H9 (cell line): ENCODE measurements around the gene STARD7. TPM values are rescaled to one million over a fixed set of nuclear protein-coding genes. Genes with fewer than 3 reads are reported as not detected.

Source experiments
- DNase-seq: peaks from one replicate; pipeline ENCODE4 v3.0.0-alpha.2; 2017
- H2AFZ ChIP-seq: one replicate; pipeline ENCODE4 v1.6.1; 2013; ENCODE audit warnings: mild to moderate bottlenecking, low read length, control low read depth, moderate library complexity
- H2AK5ac ChIP-seq: 2 replicates; pipeline ENCODE4 v1.6.1; 2013; ENCODE audit warnings: low read length, control low read depth, mixed read lengths; ENCODE audit not compliant: insufficient read length
- H2BK120ac ChIP-seq: one replicate; pipeline ENCODE4 v1.6.1; 2013; ENCODE audit warnings: low read depth, mild to moderate bottlenecking, low read length, control low read depth, inconsistent platforms; ENCODE audit not compliant: poor library complexity, severe bottlenecking
- H2BK12ac ChIP-seq: 2 replicates; pipeline ENCODE4 v1.6.1; 2013; ENCODE audit warnings: low read length, control low read depth, mixed read lengths, low read depth; ENCODE audit not compliant: insufficient read length
- H2BK15ac ChIP-seq: 2 replicates; pipeline ENCODE4 v1.6.1; 2013; ENCODE audit warnings: low read depth, low read length, control low read depth
- H2BK20ac ChIP-seq: one replicate; pipeline ENCODE4 v1.6.1; 2013; ENCODE audit warnings: low read depth, mild to moderate bottlenecking, low read length, control low read depth, inconsistent platforms; ENCODE audit not compliant: poor library complexity, severe bottlenecking
- H2BK5ac ChIP-seq: 2 replicates; pipeline ENCODE4 v1.6.1; 2013; ENCODE audit warnings: low read length, control low read depth, mixed read lengths; ENCODE audit not compliant: insufficient read length
- H3K14ac ChIP-seq: 2 replicates; pipeline ENCODE4 v1.6.1; 2013; ENCODE audit warnings: low read length, control low read depth; ENCODE audit not compliant: insufficient read depth
- H3K18ac ChIP-seq: 2 replicates; pipeline ENCODE4 v1.6.1; 2013; ENCODE audit warnings: low read depth, mild to moderate bottlenecking, mixed read lengths, low read length, control low read depth; ENCODE audit not compliant: insufficient read length
- H3K23ac ChIP-seq: 2 replicates; pipeline ENCODE4 v1.6.1; 2013; ENCODE audit warnings: low read length, control low read depth, mixed read lengths, low read depth; ENCODE audit not compliant: insufficient read length
- H3K23me2 ChIP-seq: 2 replicates; pipeline ENCODE4 v1.6.1; 2013; ENCODE audit warnings: low read depth, mild to moderate bottlenecking, mixed read lengths, low read length, control low read depth; ENCODE audit not compliant: insufficient read length, poor library complexity, severe bottlenecking
- H3K27ac ChIP-seq: 2 replicates; pipeline ENCODE4 v1.5.1; 2013; ENCODE audit warnings: low read length, control low read depth, mixed read lengths, low read depth; ENCODE audit not compliant: insufficient read length
- H3K27me3 ChIP-seq: 2 replicates; pipeline ENCODE4 v1.6.1; 2013; ENCODE audit warnings: low read length, control low read depth, inconsistent platforms; ENCODE audit not compliant: insufficient read depth
- H3K4ac ChIP-seq: 2 replicates; pipeline ENCODE4 v1.6.1; 2013; ENCODE audit warnings: low read depth, mild to moderate bottlenecking, control low read depth, inconsistent platforms, low read length, moderate library complexity
- H3K4me1 ChIP-seq: 2 replicates; pipeline ENCODE4 v1.6.1; 2013; ENCODE audit warnings: low read length, control low read depth, inconsistent platforms; ENCODE audit not compliant: insufficient read depth
- H3K4me2 ChIP-seq: 2 replicates; pipeline ENCODE4 v1.6.1; 2013; ENCODE audit warnings: low read length, control low read depth, mixed read lengths; ENCODE audit not compliant: insufficient read length, insufficient read depth
- H3K56ac ChIP-seq: 2 replicates; pipeline ENCODE4 v1.6.1; 2013; ENCODE audit warnings: low read depth, mild to moderate bottlenecking, mixed read lengths, low read length, control low read depth; ENCODE audit not compliant: insufficient read length
- H3K79me1 ChIP-seq: 2 replicates; pipeline ENCODE4 v1.6.1; 2013; ENCODE audit warnings: low read depth, mild to moderate bottlenecking, moderate library complexity, low read length, control low read depth, inconsistent platforms; ENCODE audit not compliant: insufficient read depth, poor library complexity, severe bottlenecking
- H3K79me2 ChIP-seq: 2 replicates; pipeline ENCODE4 v1.6.1; 2013; ENCODE audit warnings: low read length, control low read depth, inconsistent platforms; ENCODE audit not compliant: insufficient read depth
- H3K9ac ChIP-seq: 2 replicates; pipeline ENCODE4 v1.6.1; 2013; ENCODE audit warnings: low read length, control low read depth, mixed read lengths; ENCODE audit not compliant: insufficient read length; ENCODE audit errors: extremely low read depth
- H3K9me3 ChIP-seq: one replicate; pipeline ENCODE4 v1.6.1; 2013; ENCODE audit warnings: low read depth, low read length, inconsistent platforms; ENCODE audit not compliant: control insufficient read depth
- H3T11ph ChIP-seq: one replicate; pipeline ENCODE4 v1.6.1; 2013; ENCODE audit warnings: mild to moderate bottlenecking, low read length, control low read depth, inconsistent platforms
- H4K20me1 ChIP-seq: one replicate; pipeline ENCODE4 v1.6.1; 2013; ENCODE audit not compliant: control insufficient read depth, insufficient read length, insufficient read depth
- H4K5ac ChIP-seq: 2 replicates; pipeline ENCODE4 v1.6.1; 2013; ENCODE audit warnings: low read depth, mild to moderate bottlenecking, mixed read lengths, low read length, control low read depth; ENCODE audit not compliant: insufficient read length
- H4K8ac ChIP-seq: replicated peaks from 2 replicates; pipeline ENCODE4 v1.6.1; 2013; ENCODE audit warnings: low read length, control low read depth, mixed read lengths, low read depth; ENCODE audit not compliant: insufficient read length
- H4K91ac ChIP-seq: 2 replicates; pipeline ENCODE4 v1.6.1; 2013; ENCODE audit warnings: low read depth, mild to moderate bottlenecking, moderate library complexity, mixed read lengths, low read length, control low read depth; ENCODE audit not compliant: insufficient read length
- H3K27ac Mint-ChIP-seq, 3 experiments: 2 replicates in 2 of 3; 3 replicates in 1 of 3; pipeline ENCODE4 v1.8.0; 2020 to 2021; ENCODE audit warnings: mixed read lengths in 3 of 3, mild to moderate bottlenecking in 1 of 3, moderate library complexity in 1 of 3
- H3K27me3 Mint-ChIP-seq: 2 replicates; pipeline ENCODE4 v1.8.0; 2021; ENCODE audit warnings: low read depth, mild to moderate bottlenecking, moderate library complexity, mixed read lengths
- H3K36me3 Mint-ChIP-seq, 3 experiments: 2 replicates in 2 of 3; 3 replicates in 1 of 3; pipeline ENCODE4 v1.8.0; 2020 to 2021; ENCODE audit warnings: low read depth in 3 of 3, mixed read lengths in 3 of 3; ENCODE audit not compliant: insufficient read depth in 1 of 3
- H3K4me1 Mint-ChIP-seq, 2 experiments: 2 replicates each; pipeline ENCODE4 v1.8.0; 2020; ENCODE audit warnings: mixed read lengths in 2 of 2
- H3K4me3 Mint-ChIP-seq, 2 experiments: 2 replicates in 1 of 2; 3 replicates in 1 of 2; pipeline ENCODE4 v1.8.0; 2020 to 2021; ENCODE audit warnings: mild to moderate bottlenecking in 2 of 2, mixed read lengths in 2 of 2, moderate library complexity in 1 of 2
- H3K9me3 Mint-ChIP-seq, 2 experiments: 2 replicates in 1 of 2; 3 replicates in 1 of 2; pipeline ENCODE4 v1.8.0; 2020; ENCODE audit warnings: mild to moderate bottlenecking in 2 of 2, mixed read lengths in 2 of 2, moderate library complexity in 1 of 2
- CTCF ChIP-seq: fragments of 200-600 bp; sonication (generic); conservative IDR thresholded peaks from 3 replicates; pipeline ENCODE4 v1.8.0; 2021; ENCODE audit warnings: antibody characterized with exemption, mild to moderate bottlenecking
- WGBS: extraction: QIAGEN DNeasy Blood & Tissue Kit; methylation state at CpG from one replicate; pipeline ENCODE4 v1.1.7; 2013; ENCODE audit warnings: missing lambda C conversion rate, low lambda C conversion rate, mixed read lengths; ENCODE audit not compliant: insufficient read length; ENCODE audit errors: extremely low coverage; 5-methylcytosine and 5-hydroxymethylcytosine counted together
- total RNA-seq: library from RNA; stranded (reverse); gene quantifications from 2 replicates; pipeline ENCODE4 v1.2.1, GENCODE V29; 2021

STARD7 gene
- total RNA-seq, 1 experiment from 2014 or later: 212 TPM

DNA sequence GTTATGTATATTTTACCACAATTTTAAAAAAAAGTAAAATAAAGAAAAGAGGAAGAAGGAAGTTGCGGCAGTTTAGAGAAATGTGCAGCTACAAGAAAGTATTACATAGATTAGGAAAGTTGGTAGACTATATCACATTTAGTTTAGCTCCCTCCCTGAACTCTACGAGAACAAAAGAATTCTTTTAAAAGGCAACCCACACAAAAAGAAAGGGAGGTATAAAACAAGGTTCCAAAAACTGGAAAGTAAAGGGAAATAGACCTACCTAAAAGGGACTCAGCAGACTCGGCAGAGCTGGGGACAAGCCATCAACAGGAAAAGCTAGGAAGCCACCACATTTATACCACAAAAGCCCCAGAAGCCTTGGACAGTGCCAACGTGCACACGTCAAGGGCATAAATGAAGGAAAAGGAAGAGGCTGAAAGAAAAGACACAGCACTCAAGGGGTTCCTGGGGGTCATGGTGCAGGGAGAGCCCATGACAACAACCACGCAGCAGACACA is 48.0 kb upstream of the STARD7 start:
- no peaks in the 10 kb centered on the region for H3K23me2 ChIP-seq
- H3K79me2 ChIP-seq: no peaks in the 10 kb centered on the region
- H3K9ac ChIP-seq: no peak overlapping the region
- WGBS: no CpG with 5 or more reads among the region's 6 CpGs
- no peak overlapping the region for H3K23ac ChIP-seq
- no peak overlapping the region for H3K27ac ChIP-seq
- no peak overlapping the region for H3K18ac ChIP-seq
- H3T11ph ChIP-seq: no peak overlapping the region
- DNase-seq: no peak
- no peak overlapping the region for H4K91ac ChIP-seq
- no peak overlapping the region for H3K4ac ChIP-seq
- TF ChIP-seq CTCF: no peak
- H2BK12ac ChIP-seq: no peak overlapping the region
- no peaks in the 10 kb centered on the region for H3K4me1 ChIP-seq
- no peak overlapping the region for H2AFZ ChIP-seq
- no peak overlapping the region for H3K4me2 ChIP-seq
- Mint-ChIP-seq H3K4me1 (peaks cover 7 to 15% of the 10 kb centered on the region in 2 experiments), H3K9me3 (no peaks in the 10 kb centered on the region), H3K27ac (peak overlapping the region in 1 of 3 experiments; percentile 86; a peak in 2 of 7 replicates), H3K4me3 (no peak overlapping the region), H3K27me3 (no peaks in the 10 kb centered on the region), H3K36me3 (peaks cover 10 to 50% (median 33%) of the 10 kb centered on the region in 3 experiments; a peak in 6 of 7 replicates)
- no peaks in the 10 kb centered on the region for H3K9me3 ChIP-seq
- H2BK20ac ChIP-seq: no peak overlapping the region
- no peak overlapping the region for H2AK5ac ChIP-seq
- H4K8ac ChIP-seq: no peak overlapping the region
- no peaks in the 10 kb centered on the region for H4K20me1 ChIP-seq
- no peak overlapping the region for H3K56ac ChIP-seq
- H2BK15ac ChIP-seq: no peak overlapping the region
- no peaks in the 10 kb centered on the region for H3K27me3 ChIP-seq
- H3K14ac ChIP-seq: no peak overlapping the region
- H2BK120ac ChIP-seq: no peak overlapping the region
- H2BK5ac ChIP-seq: no peak overlapping the region
- no peaks in the 10 kb centered on the region for H3K79me1 ChIP-seq
- H4K5ac ChIP-seq: no peak overlapping the region
